Stimulated activated CD4-positive, alpha-beta T cell treated with anti-CD3 and anti-CD28 coated beads, Interleukin-15, amount 100 ng/mL, for 24 hours (primary cell): ENCODE results near the gene LPAR3.

Experiments used
- DNase-seq: peaks from one replicate; pipeline ENCODE4 v3.0.0-alpha.2; 2020

The LPAR3 gene

DNA sequence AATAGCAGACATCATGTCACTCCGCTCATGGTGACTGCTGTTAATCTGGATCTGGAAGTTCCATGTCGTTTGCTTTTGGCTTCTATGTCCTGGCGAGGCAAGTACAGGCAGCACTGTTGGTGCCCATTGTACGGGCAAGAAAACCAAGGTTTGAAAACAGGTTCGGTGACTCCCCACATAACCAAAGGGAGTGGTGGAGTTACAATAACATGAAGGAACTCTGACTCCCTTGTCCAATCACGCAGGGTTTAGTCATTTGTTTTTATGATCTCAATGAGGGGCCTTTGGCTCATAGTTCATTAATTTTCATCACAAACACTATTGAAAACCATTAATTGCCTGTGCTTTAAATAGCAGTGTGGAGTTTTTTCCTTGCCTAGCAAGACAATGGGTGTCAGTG, 119.8 kb downstream of the LPAR3 start:
- DNase-seq, result no peak

GRCh38 chr1:84772428-84772943, 120.5 kb downstream of the LPAR3 start:
- peak; percentile 73 for DNase-seq

DNA sequence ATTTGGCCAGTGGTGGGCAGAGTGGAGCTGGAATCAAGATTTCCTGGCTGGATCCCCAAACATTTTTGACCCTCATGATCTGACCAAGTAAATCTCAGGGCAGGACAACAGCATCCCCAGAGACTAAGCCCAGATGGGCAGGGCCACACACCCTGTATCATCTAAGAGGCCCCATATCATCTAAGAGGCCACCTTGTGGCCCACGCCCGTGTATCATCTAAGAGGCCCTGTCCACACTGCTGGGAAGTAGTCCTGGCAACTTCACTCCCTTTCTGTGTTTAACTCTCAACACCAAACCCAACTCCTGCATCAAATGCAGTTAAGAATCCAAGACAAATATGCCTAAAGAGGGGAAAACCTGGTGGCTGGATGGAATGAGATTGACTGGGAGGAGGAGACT, 121.1 kb downstream of the LPAR3 start:
- DNase-seq, result no peak

DNA sequence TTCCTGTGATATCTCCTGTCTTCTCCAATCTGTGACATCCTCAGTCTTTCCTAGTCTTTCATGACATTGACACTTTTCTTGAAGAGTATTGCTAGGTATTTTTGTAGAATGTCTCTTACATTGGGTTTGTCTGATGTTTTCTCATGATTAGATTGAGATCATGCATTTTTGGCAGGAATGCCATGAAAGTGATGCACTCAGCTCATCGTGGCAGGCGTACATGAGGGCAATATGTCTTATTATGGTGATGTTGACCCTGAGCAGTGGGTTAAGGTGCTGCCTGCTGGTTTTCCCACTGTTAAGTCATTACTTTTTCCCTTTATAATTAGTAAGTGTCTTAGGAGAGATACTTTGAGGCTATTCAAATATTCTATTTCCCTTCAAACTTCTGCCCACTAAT, 122.5 kb downstream of the LPAR3 start:
- no peak for DNase-seq

DNA sequence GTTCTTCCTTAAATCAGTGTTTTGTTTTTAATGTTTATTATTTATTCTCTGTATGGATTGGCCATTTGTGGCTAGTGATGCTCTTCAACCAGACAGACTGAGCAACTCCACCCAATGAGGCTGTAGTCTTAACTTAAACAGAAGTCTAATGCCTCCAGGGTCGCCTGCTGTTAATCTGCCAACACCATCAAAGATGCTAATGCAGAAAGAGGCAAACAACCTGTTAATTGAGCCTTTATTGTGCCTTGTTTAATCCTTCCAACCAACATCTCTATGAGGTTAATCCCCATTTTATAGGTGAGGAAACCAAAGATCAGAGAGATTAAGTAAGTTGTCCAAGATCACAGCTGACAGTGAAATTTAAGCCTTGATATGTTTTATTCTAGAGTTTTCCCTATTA, 123.4 kb downstream of the LPAR3 start:
- no peak for DNase-seq

DNA sequence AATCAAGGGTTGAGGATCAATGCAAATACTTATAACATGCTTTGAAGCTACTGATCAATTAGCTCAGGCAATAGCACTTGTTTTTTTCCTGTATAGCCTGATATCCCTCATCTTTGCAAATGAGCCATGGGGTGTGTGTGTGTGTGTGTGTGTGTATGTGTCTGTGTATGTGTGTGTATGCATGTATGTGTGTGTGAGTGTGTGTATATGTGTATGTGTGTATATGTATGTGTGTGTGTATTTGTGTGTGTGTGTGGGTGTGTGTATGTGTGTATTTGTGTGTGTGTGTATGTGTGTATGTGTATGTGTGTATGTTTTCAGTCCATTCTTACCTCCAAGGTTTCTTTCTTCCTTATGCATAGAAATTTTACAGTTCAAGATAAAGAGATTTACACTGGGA, 124.4 kb downstream of the LPAR3 start:
- no peak for DNase-seq

GRCh38 chr1:84763912-84764680, 128.9 kb downstream of the LPAR3 start:
- DNase-seq, result no peak

- no peak for DNase-seq
These were observed 130.3 kb downstream of the LPAR3 start for GRCh38 chr1:84762664-84763063.
